CD4-positive, alpha-beta T cell treated with Interleukin-12 subunit alpha and Interleukin-12 subunit beta, for 1 hour (primary cell): ENCODE results near the gene TTC3.

Experiments
- DNase-seq: peaks from one replicate; pipeline ENCODE4 v3.0.0-alpha.2; 2020

The TTC3 gene

DNA sequence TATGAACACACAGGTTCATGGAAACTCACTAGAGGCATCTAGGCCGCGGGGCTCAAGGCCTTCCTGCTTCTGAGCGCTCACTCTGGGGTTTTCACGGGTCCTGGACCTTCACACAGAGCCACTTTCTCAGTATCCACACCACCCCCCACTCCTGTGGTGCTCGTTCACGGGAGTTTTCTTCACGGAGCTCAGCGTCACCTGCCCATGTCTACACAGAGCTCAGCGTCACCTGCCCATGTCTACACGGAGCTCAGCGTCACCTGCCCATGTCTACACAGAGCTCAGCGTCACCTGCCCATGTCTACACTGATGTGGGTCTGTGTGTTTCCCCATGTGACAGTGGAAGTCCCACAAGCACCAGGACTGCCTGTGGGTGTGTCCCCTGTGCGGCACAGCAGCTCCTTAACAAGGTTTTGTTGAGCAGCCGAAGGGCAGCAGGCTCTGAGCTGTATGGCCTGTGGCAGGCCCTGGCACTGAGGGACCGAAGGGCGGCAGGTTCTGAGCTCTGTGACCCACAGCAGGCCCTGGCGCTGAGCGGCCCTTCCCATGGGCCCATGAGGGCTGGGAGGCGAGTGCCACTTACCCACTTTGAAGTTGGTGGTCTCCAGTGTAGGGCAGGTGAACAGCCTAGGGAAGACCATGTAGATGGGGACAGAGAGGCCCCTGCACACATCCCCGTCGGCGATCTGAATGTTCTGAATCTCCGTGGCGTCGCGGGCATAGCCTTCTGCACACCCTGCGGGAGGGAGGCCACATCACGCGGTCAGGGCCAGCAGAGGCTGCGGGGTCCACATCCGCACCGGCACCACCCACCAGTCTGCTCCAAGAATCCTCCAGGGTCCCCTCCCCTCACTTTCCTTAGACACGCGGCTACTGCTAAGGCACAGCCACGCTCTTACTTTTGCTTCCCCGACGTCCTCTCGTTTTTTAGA is 154.3 kb downstream of the TTC3 start:
- no peak for DNase-seq

DNA sequence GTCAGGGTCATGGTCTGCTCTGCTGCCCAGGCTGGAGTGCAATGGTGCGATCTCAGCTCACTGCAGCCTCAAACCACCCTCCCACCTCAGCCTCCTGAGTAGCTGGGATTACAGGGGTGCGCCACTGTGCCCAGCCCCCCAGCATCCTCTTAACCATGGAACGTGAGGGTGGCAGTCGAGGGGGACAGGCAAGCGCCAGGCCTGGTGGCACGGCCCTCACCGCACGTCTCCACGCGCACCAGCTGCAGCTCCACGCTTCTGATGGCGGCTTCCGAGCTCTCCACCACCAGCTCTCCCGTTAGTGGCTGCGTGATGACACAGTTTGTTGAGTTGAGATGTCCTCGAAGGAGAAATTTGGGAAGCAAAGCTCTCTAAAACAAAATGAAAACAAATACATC is 154.9 kb downstream of the TTC3 start:
- DNase-seq = no peak

GRCh38 chr21:37230632-37231248 is 157.7 kb downstream of the TTC3 start:
- no peak for DNase-seq

GRCh38 chr21:37231249-37231645 is 158.2 kb downstream of the TTC3 start:
- no peak for DNase-seq

GRCh38 chr21:37231671-37232070 is 158.6 kb downstream of the TTC3 start:
- DNase-seq = no peak

DNA sequence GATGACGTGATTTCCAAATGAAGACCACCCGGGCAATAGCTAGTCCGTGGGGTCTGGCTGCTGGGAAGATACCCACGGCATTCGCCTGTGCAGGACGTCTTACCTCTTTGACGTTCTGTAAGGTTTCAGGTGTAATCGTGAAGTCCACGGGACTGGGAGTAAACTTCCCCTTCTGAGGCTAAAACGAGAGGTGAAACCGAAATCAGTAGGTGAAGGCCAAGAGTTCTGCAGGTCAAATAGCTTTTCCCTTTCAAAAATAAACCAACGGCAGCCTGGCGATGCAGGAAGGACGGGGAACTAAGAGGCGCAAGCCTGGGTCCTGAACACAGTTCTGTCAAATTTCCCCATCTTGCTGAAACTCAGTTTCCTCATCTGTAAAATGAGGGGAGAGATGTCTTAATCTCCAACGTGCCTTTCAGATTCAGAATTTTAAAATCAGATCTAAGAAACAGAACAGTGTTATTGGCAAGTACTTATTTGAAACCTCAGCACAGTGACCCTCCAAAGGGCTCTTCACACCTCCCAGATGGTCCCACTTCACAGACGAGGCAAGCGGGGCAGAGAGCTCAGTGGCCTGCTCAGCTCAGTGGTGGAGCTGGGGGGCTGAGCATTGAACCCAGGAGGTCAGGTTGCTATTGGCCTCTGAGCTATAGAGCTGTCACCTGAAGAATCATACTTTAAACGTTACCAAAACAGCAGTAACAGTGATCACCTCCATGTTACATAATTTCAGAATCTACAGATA is 159.4 kb downstream of the TTC3 start:
- no peak for DNase-seq

GRCh38 chr21:37233551-37234146 is 160.6 kb downstream of the TTC3 start:
- no peak for DNase-seq

DNA sequence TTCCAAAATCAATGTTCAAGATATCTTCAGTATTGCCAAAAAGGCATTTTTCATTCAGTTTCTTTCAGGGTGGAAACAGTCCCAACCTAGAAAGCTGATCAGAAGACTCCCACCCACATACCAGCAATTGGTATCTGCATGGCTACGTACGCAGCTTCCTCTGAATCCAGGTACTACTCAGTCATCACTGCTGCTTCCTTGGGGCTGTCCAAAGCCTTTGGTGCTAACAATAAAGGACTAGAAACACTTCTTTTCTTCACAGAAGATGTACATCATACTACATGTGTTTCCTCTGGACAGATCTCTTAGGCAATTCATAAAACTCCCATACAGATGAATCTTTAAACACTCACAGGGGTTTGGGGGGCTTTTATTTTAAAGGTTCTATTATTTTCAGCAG is 164.3 kb downstream of the TTC3 start:
- no peak for DNase-seq

GRCh38 chr21:37237764-37238163 is 164.7 kb downstream of the TTC3 start:
- DNase-seq = peak; percentile 14

DNA sequence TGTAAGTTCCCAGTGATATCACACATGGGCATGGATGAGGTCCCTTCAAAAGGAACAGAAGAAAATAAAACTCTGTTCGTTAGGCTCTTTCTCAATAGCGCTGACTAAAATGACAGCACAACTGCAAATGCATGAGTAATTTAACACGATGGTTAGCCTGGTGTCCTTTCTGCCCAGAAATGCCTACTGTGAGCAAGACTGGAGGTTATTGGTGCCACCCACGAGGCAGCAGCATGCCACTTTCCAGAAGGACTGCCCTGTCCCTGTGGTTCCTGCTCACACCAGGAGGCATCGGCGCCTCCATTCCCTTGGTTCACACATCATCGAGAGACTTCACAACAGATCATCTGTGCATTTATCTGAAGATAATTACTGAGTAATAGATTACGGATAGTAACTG is 167.9 kb downstream of the TTC3 start:
- no peak for DNase-seq

DNA sequence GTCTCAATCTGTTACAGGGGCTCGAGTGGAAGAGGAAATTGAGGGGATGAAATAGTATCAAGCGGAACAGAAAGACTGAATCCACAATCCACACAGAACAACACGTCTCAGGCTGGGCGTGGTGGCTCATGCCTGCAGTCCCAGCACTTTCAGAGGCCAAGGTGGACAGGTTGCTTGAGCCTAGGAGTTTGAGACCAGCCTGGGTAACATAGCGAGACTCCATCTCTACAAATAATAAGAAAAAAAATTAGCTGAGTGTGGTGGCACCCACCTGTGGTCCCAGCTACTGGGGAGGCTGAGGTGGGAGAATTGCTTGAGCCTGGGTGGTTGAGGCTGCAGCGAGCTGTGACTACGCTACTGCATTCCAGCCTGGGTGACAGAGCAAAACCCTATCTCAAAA is 168.4 kb downstream of the TTC3 start:
- no peak for DNase-seq

DNA sequence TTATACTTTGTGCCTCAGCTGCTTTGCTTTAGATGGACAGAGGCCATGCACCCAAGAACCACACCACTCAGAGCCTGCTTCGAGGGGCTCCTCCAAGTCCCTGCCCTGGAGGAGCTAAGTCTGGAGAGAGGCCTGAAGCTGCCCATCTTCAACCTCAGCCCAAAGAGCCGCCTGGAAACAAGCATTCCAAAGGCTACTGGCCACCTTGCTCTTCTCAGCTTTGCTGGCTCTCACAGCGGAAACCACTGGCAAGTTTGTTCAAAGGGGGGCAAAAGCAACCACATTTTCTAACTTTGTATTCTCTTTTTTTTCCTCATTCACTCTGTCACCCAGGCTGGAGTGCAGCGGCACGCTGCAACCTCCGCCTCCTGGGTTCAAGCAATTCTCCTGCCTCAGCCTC is 170.9 kb downstream of the TTC3 start:
- no peak for DNase-seq

GRCh38 chr21:37244501-37245095 is 171.5 kb downstream of the TTC3 start:
- DNase-seq = no peak

DNA sequence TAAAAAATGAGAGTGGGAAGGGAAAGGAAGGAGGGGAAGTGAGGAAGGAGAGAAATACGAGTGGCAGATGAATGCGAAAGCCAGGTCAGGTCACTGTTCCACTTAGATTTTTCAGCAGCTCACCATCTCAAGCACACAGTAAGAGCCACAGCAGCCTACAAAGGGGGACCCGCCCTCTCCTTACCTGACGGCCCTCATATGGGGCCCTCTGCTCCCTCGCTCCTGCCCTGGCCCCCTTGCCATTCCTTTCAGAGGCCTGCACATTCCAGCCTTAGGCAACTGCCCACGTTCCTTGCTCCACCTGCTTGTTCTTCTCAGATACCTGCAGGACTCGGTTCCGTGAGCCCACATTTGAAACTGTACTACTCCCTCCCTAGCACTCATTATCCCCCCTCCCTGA is 172.1 kb downstream of the TTC3 start:
- DNase-seq = no peak

DNA sequence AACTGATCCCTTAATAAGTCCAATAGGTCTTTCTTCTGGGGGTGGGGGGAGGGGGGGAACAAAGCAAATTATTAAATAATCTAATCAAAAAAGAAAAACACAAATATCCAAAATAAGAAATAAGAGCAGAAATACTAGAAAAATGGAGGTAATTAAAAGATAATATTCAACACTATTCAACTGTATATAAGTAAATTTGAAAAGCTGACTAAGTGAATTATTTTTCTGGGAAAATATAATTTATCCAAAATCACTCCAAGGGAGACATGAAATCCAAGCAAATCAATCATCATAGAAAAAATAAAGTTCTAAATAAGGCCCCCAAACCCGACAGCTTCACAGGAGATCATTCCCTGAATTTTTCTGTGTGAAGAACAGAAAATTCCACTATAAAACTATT is 175.2 kb downstream of the TTC3 start:
- no peak for DNase-seq

GRCh38 chr21:37249112-37249904 is 176.3 kb downstream of the TTC3 start:
- no peak for DNase-seq

- DNase-seq = no peak
These were observed 178.2 kb downstream of the TTC3 start for GRCh38 chr21:37251294-37251634.
